Effector memory CD4-positive, alpha-beta T cell (primary cell): ENCODE measurements around the gene CRY1.
A peak's percentile ranks its signal among the peaks of the same experiment; 100 is the strongest.

Source experiments
- DNase-seq, 3 donors: peaks; one replicate each; pipeline ENCODE4 v3.0.0-alpha.2; 2020
- H3K27ac ChIP-seq: 2 replicates; pipeline ENCODE4 v1.7.0; 2013; ENCODE audit warnings: mild to moderate bottlenecking, low read length, moderate library complexity; ENCODE audit not compliant: insufficient read depth, poor library complexity, severe bottlenecking
- H3K27me3 ChIP-seq: replicated peaks from 2 replicates; pipeline ENCODE4 v1.7.0; 2013; ENCODE audit warnings: mild to moderate bottlenecking, low read length; ENCODE audit not compliant: insufficient read depth, control insufficient read depth, poor library complexity, severe bottlenecking
- H3K36me3 ChIP-seq: 2 replicates; pipeline ENCODE4 v1.7.0; 2013; ENCODE audit warnings: mild to moderate bottlenecking, low read length, moderate library complexity; ENCODE audit not compliant: control insufficient read depth, insufficient read depth
- H3K4me1 ChIP-seq: 2 replicates; pipeline ENCODE4 v1.7.0; 2013; ENCODE audit warnings: low read length, mild to moderate bottlenecking; ENCODE audit not compliant: control insufficient read depth, insufficient read depth, poor library complexity, severe bottlenecking
- H3K4me3 ChIP-seq: 2 replicates; pipeline ENCODE4 v1.7.0; 2013; ENCODE audit warnings: low read length, low read depth, mild to moderate bottlenecking; ENCODE audit not compliant: insufficient read depth, poor library complexity, severe bottlenecking
- H3K9me3 ChIP-seq: 2 replicates; pipeline ENCODE4 v1.7.0; 2013; ENCODE audit warnings: mild to moderate bottlenecking, low read length, moderate library complexity; ENCODE audit not compliant: control insufficient read depth

Gene CRY1

DNA sequence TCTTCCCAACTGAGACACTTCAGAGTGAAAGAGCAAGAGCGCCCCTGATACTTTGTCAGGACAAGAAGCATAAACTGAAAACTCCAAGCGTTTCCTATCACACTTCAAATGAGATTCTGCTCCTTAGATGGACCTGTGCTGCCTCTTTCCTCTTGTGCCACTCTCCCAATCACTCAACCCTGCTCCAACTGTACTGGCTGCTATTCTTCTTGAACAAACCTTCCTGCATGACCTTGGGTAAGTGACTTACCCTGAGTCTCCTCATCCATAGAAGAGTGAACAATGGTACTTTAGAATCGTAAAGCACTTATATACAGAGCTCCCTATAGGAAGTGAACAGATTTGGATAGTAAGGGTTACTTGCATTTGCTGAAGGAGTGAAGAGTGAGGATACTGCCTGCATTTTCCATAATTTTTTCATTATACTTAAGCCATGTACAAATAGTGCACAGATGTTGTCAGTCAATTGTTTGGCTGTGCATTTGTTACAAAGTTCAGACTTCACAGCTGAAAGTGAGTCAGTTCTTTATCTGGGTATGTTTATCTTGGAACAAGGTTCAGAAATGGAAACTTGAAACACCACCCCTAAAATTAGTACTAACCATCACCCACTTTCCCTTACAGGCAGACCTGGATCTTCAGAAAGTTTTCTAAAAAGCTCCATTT lies 117.2 kb downstream of the CRY1 start:
- H3K4me3 ChIP-seq, result no peak overlapping the region
- DNase-seq, result no peak
- H3K36me3 ChIP-seq, result peaks cover 5% of the 10 kb centered on the region
- H3K27ac ChIP-seq, result no peak overlapping the region
- H3K9me3 ChIP-seq, result no peaks in the 10 kb centered on the region
- no peaks in the 10 kb centered on the region for H3K4me1 ChIP-seq
- no peaks in the 10 kb centered on the region for H3K27me3 ChIP-seq

DNA sequence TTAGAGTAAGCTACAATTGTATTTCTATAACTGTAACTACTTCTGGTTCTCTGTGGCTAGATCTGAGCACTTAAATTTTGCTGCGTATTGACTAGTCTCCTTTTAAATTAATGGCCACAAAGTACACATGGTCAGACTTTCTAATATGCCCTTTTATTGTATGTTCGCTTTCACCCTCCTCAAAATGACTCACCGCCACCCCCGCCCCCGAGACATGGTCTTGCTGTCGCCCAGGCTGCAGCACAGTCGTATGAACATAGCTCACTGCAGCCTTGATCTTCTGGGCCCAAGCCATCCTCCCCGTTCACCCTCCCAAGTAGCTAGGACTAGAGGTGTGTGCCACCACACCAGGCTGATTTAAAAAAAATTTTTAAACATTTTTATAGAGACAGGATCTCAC lies 118.3 kb downstream of the CRY1 start:
- Histone ChIP-seq H3K27ac (no peak overlapping the region), H3K4me3 (no peak overlapping the region), H3K9me3 (no peaks in the 10 kb centered on the region), H3K4me1 (no peaks in the 10 kb centered on the region), H3K27me3 (no peaks in the 10 kb centered on the region), H3K36me3 (peaks cover 8% of the 10 kb centered on the region)
- DNase-seq, result no peak

DNA sequence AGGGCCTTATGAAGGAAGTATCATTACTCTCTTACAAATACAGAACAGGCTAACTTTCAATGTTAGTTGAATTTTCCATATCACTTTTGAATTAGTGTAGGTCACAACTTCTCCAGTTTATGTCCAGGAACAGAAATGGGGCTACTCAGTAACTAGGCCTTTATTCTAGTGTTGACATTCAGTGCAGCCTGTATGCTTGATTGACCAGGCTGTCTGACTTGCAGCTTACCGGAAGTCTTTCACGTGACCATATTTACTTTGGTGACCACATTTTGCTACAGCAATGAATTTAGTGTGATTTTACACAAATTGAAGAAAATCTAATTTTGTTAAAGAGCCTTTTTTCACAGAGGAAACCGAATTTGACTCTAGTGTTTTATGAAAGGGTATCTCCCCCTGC lies 118.8 kb downstream of the CRY1 start:
- Histone ChIP-seq H3K9me3 (no peaks in the 10 kb centered on the region), H3K4me1 (no peaks in the 10 kb centered on the region), H3K27me3 (no peaks in the 10 kb centered on the region), H3K4me3 (no peak overlapping the region), H3K36me3 (peaks cover 12% of the 10 kb centered on the region), H3K27ac (no peak overlapping the region)
- DNase-seq, result no peak

DNA sequence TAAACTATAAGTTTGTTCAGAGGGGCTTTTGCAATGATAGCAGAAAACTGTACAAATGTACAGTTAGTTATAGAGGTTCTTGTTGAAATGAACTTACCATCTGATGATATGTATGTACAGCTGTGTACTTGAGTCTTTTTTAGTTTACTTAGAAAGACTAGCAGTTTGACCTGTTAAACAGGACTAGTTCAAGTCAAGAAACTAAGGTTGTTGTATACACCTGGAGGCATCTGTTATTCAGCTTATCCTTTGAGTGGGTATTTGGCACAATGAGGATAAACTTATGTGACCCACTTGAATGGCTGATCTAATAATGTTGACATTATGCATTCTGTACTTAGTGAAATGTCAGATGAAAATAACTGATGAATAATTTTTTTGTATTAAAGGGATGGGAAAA lies 119.8 kb downstream of the CRY1 start:
- Histone ChIP-seq H3K4me3 (no peak overlapping the region), H3K27ac (no peak overlapping the region), H3K36me3 (peaks cover 12% of the 10 kb centered on the region), H3K4me1 (no peaks in the 10 kb centered on the region), H3K9me3 (no peaks in the 10 kb centered on the region), H3K27me3 (no peaks in the 10 kb centered on the region)
- DNase-seq, result no peak

GRCh38 chr12:106971065-106971464 lies 122.3 kb downstream of the CRY1 start:
- Histone ChIP-seq H3K4me3 (no peak overlapping the region), H3K27me3 (no peaks in the 10 kb centered on the region), H3K9me3 (no peaks in the 10 kb centered on the region), H3K4me1 (no peaks in the 10 kb centered on the region), H3K27ac (no peak overlapping the region), H3K36me3 (peaks cover 28% of the 10 kb centered on the region)
- no peak for DNase-seq

DNA sequence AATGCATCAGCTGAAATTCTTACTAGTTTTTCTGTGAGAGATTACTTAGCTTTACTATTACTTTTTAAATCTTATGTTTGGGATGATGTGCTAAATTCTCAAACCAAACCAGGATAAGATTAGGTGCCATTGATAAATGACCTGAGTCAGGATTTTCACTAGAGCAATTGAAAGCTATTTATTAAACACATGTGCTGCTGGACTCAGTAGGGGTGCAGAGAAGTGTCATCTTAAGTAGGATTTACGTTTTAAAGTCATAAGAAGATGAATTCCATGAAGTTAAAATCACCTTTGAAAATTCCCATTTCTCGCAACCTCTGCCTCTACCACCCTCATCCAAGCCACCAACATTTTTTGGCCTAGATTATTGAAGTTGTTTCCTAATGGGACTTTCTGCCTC lies 128.8 kb downstream of the CRY1 start:
- no peak for DNase-seq
- no peaks in the 10 kb centered on the region for H3K4me1 ChIP-seq
- H3K36me3 ChIP-seq, result peaks cover 20% of the 10 kb centered on the region
- no peak overlapping the region for H3K27ac ChIP-seq
- H3K27me3 ChIP-seq, result no peaks in the 10 kb centered on the region
- no peak overlapping the region for H3K4me3 ChIP-seq
- no peaks in the 10 kb centered on the region for H3K9me3 ChIP-seq

- peaks cover 8% of the 10 kb centered on the region for H3K4me1 ChIP-seq
- peaks cover 9% of the 10 kb centered on the region for H3K36me3 ChIP-seq
- H3K27ac ChIP-seq, result no peak overlapping the region
- no peak overlapping the region for H3K4me3 ChIP-seq
- no peaks in the 10 kb centered on the region for H3K27me3 ChIP-seq
- DNase-seq, result no peak
- H3K9me3 ChIP-seq, result no peaks in the 10 kb centered on the region
Measured at GRCh38 chr12:106962286-106962685, 131.1 kb downstream of the CRY1 start.

- Histone ChIP-seq H3K36me3 (peaks cover 4% of the 10 kb centered on the region), H3K27me3 (no peaks in the 10 kb centered on the region), H3K27ac (no peak overlapping the region), H3K4me3 (no peak overlapping the region), H3K9me3 (no peaks in the 10 kb centered on the region), H3K4me1 (peaks cover 8% of the 10 kb centered on the region)
- DNase-seq, result no peak
Measured at GRCh38 chr12:106960443-106960842, 132.9 kb downstream of the CRY1 start.

DNA sequence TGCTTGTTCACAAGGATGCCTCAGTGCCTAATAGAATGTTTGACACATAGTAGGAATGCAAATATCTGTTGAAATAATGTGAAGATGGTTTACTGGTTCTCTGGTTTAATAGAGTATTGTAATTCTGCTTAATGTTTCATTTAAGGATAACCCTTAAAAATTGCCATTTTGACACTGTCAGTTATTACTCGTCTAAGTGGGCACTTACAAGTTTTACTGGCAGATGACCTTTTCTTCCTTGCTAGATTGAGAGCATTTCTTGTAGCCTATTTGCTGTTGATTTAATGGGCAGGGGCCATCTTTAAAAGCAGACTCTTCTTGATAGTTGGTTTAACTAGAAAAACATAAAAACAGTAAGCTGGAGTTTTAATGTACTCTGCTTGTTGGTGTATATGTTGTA lies 135.8 kb downstream of the CRY1 start:
- peaks cover 8% of the 10 kb centered on the region for H3K4me1 ChIP-seq
- H3K27ac ChIP-seq, result no peak overlapping the region
- DNase-seq, result no peak
- H3K9me3 ChIP-seq, result no peaks in the 10 kb centered on the region
- H3K36me3 ChIP-seq, result no peaks in the 10 kb centered on the region
- peak overlapping the region; percentile 95 for H3K4me3 ChIP-seq
- H3K27me3 ChIP-seq, result no peaks in the 10 kb centered on the region

DNA sequence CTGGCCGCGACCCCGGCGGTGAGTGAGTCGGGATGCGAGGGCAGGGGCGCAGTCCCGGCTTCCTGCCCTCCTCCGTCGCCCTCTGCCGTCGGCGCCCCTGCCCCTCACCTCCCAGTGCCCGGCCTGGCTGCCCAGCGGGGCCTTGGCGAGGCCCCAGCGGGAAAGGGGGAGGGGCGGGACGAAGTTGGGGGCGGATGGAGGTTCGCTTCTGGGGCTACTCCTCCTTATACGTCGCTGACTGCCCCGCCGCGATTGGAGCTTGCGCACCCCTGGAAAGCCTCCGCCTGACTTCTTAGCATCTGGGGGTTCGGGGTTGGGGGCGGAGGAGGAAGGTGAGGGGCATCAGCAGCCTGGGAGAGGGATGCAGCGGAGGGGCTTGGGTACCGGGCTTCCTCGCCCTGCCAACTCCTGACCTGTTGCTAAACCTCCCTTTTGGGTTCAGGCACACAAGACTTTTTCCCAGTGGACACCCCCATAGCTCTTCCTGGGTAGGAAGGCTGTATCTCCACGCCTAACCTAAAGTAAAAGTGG lies 137.2 kb downstream of the CRY1 start:
- H3K27ac ChIP-seq, result peak overlapping the region; percentile 86
- H3K36me3 ChIP-seq, result no peaks in the 10 kb centered on the region
- H3K4me1 ChIP-seq, result peaks cover 8% of the 10 kb centered on the region
- DNase-seq, result peak; percentile 38 to 48 (median 38)
- no peaks in the 10 kb centered on the region for H3K27me3 ChIP-seq
- H3K9me3 ChIP-seq, result no peaks in the 10 kb centered on the region
- peak overlapping the region; percentile 95 for H3K4me3 ChIP-seq
